HG03571 (cell line): Measurements from ENCODE around the gene RAB3IL1.
"Not testable (repeated sequence)": the region's sequence is repeated elsewhere in the genome, so short reads cannot be mapped to it uniquely, and the experiment has no call there.

Experiments used
- ATAC-seq: cut with Tn5 transposase; IDR thresholded peaks from one replicate; pipeline ENCODE4 v1.9.1; 2021; ENCODE audit not compliant: unreplicated experiment

Gene RAB3IL1, protein sequence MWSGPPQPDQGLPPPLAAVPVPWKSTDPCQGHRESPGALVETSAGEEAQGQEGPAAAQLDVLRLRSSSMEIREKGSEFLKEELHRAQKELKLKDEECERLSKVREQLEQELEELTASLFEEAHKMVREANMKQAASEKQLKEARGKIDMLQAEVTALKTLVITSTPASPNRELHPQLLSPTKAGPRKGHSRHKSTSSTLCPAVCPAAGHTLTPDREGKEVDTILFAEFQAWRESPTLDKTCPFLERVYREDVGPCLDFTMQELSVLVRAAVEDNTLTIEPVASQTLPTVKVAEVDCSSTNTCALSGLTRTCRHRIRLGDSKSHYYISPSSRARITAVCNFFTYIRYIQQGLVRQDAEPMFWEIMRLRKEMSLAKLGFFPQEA

DNA sequence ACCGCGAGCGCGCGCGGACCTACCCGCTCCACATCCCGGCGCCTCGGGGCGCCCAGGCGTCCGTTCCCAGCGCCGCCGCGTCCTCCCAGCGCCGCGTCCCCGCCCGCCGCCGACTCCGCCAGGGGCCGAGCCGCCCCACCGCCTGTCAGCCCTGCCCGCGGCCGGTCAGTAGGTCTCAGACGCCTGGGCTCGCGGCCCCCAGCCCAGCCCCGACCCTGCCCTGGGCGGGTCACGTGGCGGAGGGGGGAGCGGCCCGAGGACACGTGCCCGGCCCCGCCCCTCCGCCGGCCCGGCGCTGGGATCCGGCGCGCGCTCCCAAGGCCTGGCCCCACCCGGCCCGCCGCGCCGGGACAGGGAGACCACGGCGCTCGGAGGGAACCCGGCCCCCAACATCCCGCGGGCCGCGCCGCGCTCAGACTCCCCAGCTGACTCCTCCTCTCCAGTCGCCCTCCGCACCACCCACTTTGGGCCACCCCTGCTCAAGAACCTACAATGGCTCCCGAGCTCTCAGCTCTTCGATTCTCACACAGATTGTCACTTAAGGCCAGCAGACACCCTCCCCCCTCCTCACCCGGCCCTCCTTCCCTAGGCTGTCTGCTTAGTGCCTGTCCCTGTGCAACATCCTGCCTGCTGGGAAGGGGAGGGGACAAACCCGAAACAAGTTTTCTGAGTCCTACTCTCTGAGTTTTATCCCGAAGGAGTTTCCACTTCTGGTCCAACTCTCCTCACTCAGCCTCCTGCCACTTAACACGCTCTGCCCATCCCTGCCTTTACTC, at the start of gene RAB3IL1:
TSS of gene RAB3IL1 (minus strand) at position 233 of the 776 bp plus-strand sequence. CDS start at position 34, 199 bp downstream.
- no peak for ATAC-seq

DNA sequence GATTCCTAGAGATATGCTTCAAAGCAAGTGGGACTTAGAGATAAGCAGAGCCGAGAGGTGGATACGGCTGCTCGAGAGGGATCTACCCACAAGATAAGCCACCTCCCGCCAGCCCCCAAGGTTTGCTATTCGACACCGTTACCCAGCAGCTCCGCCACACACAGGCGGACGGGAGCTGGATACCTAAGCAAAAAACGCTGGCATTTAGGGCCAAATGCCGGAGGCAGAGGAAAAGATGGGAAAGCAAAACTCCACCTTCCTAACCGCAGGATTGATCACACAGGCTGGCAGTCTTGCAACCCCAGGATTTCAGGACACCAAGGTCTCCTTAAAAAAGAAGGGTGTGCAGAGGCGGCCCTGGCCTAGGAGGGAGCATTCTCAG, 49.4 kb upstream of the RAB3IL1 start:
- ATAC-seq, result no peak

DNA sequence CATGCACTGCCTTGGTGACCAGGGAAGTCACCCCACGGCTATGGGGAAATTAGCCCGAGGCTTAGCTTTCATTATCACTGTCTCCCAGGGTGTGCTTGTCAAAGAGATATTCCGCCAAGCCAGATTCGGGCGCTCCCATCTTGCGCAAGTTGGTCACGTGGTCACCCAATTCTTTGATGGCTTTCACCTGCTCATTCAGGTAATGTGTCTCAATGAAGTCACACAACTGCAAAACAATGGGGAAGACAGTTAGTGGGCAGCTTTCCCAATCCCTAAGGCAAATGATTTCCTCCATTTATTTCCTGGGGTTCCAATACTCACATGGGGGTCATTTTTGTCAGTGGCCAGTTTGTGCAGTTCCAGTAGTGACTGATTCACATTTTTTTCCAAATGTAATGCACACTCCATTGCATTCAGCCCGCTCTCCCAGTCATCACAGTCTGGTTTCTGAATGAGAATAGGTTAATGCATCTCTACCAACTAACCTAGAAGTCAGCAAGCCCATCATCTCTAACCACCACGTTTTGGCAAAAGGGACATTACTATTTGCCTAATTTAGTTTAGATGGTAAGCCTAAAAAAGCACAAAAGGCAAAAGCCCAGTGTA, 47.4 kb upstream of the RAB3IL1 start:
- not testable (repeated sequence) for ATAC-seq

GRCh38 chr11:61964058-61964665, 46.8 kb upstream of the RAB3IL1 start:
- ATAC-seq, result no peak

DNA sequence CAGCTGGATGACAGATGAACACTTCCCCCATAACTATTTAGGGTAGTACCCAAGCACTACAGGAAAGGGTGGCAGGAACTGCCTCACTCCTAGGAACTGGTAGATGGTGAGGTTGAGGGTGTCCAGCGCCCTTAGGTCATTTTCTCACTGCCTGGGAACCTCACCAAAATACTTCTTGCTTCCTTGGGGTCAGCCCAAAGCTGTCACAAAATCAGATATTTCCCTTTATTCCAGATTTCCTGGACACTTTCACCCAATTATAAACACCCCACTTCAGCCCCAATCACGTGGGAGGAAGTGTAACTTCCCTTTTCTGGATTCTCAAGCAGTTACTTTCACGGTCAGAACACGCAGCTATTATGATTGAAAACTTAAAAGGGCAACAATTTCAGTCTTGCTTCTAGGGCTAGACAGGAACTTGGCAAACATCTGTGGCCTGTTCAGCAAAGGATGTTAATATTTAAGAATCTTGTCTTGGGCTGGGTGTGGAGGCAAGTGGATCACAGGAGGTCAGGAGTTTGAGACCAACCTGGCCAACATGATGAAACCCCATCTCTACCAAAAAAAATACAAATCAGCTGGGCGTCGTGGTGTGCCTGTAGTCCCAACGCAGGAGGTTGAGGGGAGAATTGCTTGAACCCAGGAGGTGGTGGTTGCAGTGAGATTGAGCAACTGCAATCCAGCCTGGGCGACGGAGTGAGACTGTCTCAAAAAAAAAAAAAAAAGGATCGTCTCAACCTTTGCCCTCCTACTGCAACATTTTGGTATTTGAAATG, 46.1 kb upstream of the RAB3IL1 start:
- ATAC-seq, result no peak

DNA sequence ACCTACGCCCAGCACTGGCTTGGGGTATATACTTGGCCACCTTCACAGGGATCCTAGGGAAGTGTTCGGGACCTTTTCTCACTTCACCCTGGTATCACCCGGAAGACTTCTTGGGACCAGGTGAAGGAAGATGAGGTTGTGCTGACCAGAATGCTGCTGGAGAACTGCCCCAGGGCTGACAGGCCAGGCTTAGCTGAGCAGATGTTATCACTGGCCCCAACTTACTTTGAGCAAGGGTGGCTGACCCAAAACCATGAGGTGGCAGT, 45.6 kb upstream of the RAB3IL1 start:
- ATAC-seq, result no peak

DNA sequence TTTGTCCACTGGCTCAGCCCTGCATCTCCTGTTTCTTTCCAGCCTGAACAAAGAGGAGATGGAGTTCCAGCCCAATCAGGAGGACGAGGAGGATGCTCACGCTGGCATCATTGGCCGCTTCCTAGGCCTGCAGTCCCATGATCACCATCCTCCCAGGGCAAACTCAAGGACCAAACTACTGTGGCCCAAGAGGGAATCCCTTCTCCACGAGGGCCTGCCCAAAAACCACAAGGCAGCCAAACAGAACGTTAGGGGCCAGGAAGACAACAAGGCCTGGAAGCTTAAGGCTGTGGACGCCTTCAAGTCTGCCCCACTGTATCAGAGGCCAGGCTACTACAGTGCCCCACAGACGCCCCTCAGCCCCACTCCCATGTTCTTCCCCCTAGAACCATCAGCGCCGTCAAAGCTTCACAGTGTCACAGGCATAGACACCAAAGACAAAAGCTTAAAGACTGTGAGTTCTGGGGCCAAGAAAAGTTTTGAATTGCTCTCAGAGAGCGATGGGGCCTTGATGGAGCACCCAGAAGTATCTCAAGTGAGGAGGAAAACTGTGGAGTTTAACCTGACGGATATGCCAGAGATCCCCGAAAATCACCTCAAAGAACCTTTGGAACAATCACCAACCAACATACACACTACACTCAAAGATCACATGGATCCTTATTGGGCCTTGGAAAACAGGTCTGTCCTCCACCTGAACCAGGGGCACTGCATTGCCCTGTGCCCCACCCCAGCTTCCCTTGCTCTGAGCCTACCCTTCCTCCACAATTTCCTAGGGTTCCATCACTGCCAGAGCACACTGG, 45.0 kb upstream of the RAB3IL1 start:
- ATAC-seq, result no peak

DNA sequence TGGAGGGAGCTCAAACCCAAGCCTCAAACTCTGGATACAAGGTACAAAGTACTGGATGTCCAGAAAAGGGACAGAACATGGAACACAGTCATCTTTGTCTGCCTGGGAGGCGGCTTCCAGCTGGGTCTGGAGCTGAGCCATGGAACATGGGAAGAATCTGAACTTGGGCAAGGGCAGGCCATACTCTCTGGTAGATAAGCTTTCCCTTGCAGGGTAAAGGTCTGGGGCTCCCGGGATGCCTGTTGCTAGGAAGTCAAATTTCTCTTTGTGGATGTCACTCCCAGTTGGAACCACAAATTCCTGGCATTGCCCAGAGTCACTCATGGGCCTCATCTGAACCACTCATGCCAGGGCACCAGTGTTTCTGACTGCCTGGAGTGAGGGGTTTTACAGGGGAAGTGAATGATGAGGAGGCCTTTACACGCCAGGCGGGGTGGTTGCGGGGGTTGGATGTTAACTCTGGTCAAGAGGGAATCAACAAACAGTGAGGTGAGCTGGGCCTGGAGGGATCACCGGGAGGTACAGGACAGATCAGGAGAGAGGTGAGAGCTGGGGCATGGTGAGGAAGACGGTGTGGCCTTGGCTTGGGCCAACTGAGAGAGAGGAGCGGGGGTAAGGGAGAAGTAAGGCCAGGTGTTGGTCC, 44.3 kb upstream of the RAB3IL1 start:
- ATAC-seq, result no peak

GRCh38 chr11:61960532-61960931, 43.2 kb upstream of the RAB3IL1 start:
- ATAC-seq, result no peak

- no peak for ATAC-seq
Observed at GRCh38 chr11:61959678-61960077, 42.3 kb upstream of the RAB3IL1 start.

GRCh38 chr11:61959114-61959513, 41.7 kb upstream of the RAB3IL1 start:
- ATAC-seq, result no peak

DNA sequence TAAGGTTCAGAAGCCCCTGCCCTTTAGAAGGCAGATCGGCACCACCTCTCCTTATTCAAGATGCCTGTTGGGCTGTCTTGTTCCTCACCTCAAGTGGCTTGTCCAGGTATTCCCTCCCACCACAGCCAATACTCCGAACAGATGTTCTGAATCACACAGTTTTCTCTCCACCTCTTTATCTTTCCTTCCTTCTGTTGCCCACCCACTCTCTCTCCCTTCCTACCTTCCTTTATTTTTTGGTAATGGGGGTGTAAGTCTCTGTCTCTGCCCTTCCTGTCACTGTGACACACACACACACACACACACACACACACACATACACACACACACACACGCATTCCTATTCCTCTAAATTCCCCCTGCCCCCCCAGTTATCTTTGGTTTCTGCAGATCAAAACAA, 41.2 kb upstream of the RAB3IL1 start:
- ATAC-seq, result no peak

GRCh38 chr11:61957021-61957770, 39.8 kb upstream of the RAB3IL1 start:
- no peak for ATAC-seq

- ATAC-seq, result no peak
Observed at GRCh38 chr11:61956191-61957020, 39.0 kb upstream of the RAB3IL1 start.

DNA sequence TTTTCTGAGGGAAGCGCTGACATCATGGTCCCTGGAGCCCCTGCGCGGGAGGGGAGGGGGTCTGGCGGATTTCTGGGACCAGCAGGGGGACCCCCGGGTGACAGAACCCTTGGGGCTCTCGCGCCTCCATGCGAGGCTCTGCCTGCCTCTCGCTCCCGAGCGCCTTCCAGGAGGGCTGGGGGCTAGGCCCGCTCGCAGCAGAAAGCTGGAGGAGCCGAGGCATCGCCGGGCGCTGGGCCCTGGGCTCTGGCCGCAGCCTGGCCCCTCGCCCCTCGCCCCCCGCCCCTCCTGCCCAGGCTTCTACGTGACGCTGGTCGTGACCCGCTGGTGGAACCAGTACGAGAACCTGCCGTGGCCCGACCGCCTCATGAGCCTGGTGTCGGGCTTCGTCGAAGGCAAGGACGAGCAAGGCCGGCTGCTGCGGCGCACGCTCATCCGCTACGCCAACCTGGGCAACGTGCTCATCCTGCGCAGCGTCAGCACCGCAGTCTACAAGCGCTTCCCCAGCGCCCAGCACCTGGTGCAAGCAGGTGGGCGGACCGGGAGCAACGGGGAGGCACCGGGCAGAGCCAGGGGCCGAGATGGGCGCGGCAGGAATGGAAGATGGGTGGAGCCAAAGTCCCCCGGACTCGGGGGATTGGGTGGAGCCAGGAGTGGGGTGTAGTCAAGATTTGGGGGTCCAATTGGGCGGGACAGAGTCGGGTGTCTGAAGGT, 38.2 kb upstream of the RAB3IL1 start:
- no peak for ATAC-seq

- no peak for ATAC-seq
Observed at GRCh38 chr11:61954851-61955421, 37.6 kb upstream of the RAB3IL1 start.
